ENCODE measurements around the gene KNCN. TPM values are rescaled to one million over a fixed set of nuclear protein-coding genes. Genes with fewer than 3 reads are reported as not detected.

KNCN gene
- total and polyA plus RNA-seq, 8 donors: not detected

GRCh38 chr1:46585312-46585938 lies 34.0 kb upstream of the KNCN start:
- Histone ChIP-seq H3K9me3 (no peaks in the 10 kb centered on the region), H3K4me3 (no peak overlapping the region), H3K27ac (no peak overlapping the region), H3K36me3 (peaks cover 33 to 93% (median 86%) of the 10 kb centered on the region in 4 donors), H3K27me3 (no peaks in the 10 kb centered on the region), H3K4me1 (peaks cover 0 to 20% (median 0%) of the 10 kb centered on the region in 4 donors)
- TF ChIP-seq EP300 (IDR thresholded peaks at IDR 0.05): no peak
- TF ChIP-seq CTCF (IDR thresholded peaks at IDR 0.05): no peak
- TF ChIP-seq POLR2AphosphoS5 (IDR thresholded peaks at IDR 0.05): no peak
- no peak for TF ChIP-seq POLR2A (IDR thresholded peaks at IDR 0.05)
- no peak for DNase-seq
- intact Hi-C loops (cut with DNase I; ENCODE audit: low total_unique reads): no loop called here
- 85 to 91% (median 88%) methylated on average over 12 of the region's 12 CpGs for WGBS, 5 donors

- Histone ChIP-seq H3K27me3 (no peaks in the 10 kb centered on the region), H3K36me3 (peaks cover 40 to 94% (median 88%) of the 10 kb centered on the region in 4 donors), H3K27ac (peak overlapping the region in 2 of 5 donors; percentile 75 to 79), H3K4me3 (no peak overlapping the region), H3K9me3 (no peaks in the 10 kb centered on the region), H3K4me1 (peaks cover 0 to 20% (median 0%) of the 10 kb centered on the region in 4 donors)
- 86 to 91% (median 89%) methylated on average over 5 of the region's 5 CpGs for WGBS, 5 donors
- intact Hi-C loops (cut with DNase I; ENCODE audit: low total_unique reads): no loop called here
- DNase-seq: no peak
- TF ChIP-seq POLR2A (IDR thresholded peaks at IDR 0.05): no peak
- no peak for TF ChIP-seq CTCF (IDR thresholded peaks at IDR 0.05)
- no peak for TF ChIP-seq EP300 (IDR thresholded peaks at IDR 0.05)
Measured at GRCh38 chr1:46583494-46583893, 32.0 kb upstream of the KNCN start.

GRCh38 chr1:46582972-46583371 lies 31.5 kb upstream of the KNCN start:
- no peak for DNase-seq
- H3K9me3 ChIP-seq: no peaks in the 10 kb centered on the region
- H3K4me1 ChIP-seq: peaks cover 0 to 20% (median 0%) of the 10 kb centered on the region in 4 donors
- intact Hi-C loops (cut with DNase I; ENCODE audit: low total_unique reads): no loop called here
- H3K4me3 ChIP-seq: no peak overlapping the region
- peak overlapping the region in 2 of 5 donors; percentile 75 to 79 for H3K27ac ChIP-seq
- no peaks in the 10 kb centered on the region for H3K27me3 ChIP-seq
- no peak for TF ChIP-seq EP300 (IDR thresholded peaks at IDR 0.05)
- TF ChIP-seq POLR2AphosphoS5 (IDR thresholded peaks at IDR 0.05): no peak
- TF ChIP-seq POLR2A (IDR thresholded peaks at IDR 0.05): no peak
- TF ChIP-seq CTCF (IDR thresholded peaks at IDR 0.05): no peak
- peaks cover 44 to 99% (median 93%) of the 10 kb centered on the region in 4 donors for H3K36me3 ChIP-seq
- WGBS, 5 donors: 74 to 80% (median 77%) methylated on average over 7 of the region's 7 CpGs

GRCh38 chr1:46581681-46582455 lies 30.4 kb upstream of the KNCN start:
- no peaks in the 10 kb centered on the region for H3K9me3 ChIP-seq
- TF ChIP-seq CTCF (IDR thresholded peaks at IDR 0.05) (no peak), POLR2AphosphoS5 (IDR thresholded peaks at IDR 0.05) (no peak), POLR2A (IDR thresholded peaks at IDR 0.05) (no peak), EP300 (IDR thresholded peaks at IDR 0.05) (no peak)
- H3K4me3 ChIP-seq: no peak overlapping the region
- 78 to 83% (median 81%) methylated on average over 4 of the region's 4 CpGs for WGBS, 5 donors
- peaks cover 0 to 15% (median 0%) of the 10 kb centered on the region in 4 donors for H3K4me1 ChIP-seq
- peak overlapping the region in 2 of 5 donors; percentile 75 to 79 for H3K27ac ChIP-seq
- intact Hi-C loops (cut with DNase I; ENCODE audit: low total_unique reads): no loop called here
- peaks cover 54 to 100% (median 96%) of the 10 kb centered on the region in 4 donors for H3K36me3 ChIP-seq
- no peaks in the 10 kb centered on the region for H3K27me3 ChIP-seq
- no peak for DNase-seq
